GM21367 (cell line): ENCODE data around the gene LSR.

Experiments
- ATAC-seq: cut with Tn5 transposase; IDR thresholded peaks from one replicate; pipeline ENCODE4 v1.9.1; 2021; ENCODE audit not compliant: unreplicated experiment

The LSR gene

GRCh38 chr19:35297922-35298321, 49.1 kb downstream of the LSR start:
- ATAC-seq: no peak

GRCh38 chr19:35298561-35298972, 49.8 kb downstream of the LSR start:
- ATAC-seq: no peak

GRCh38 chr19:35299523-35300338, 50.9 kb downstream of the LSR start:
- ATAC-seq: no peak

GRCh38 chr19:35300339-35300649, 51.5 kb downstream of the LSR start:
- no peak for ATAC-seq

- ATAC-seq: no peak
These were observed 53.2 kb downstream of the LSR start for GRCh38 chr19:35301961-35302360.

GRCh38 chr19:35302446-35302845, 53.6 kb downstream of the LSR start:
- no peak for ATAC-seq

GRCh38 chr19:35303357-35303915, 54.6 kb downstream of the LSR start:
- no peak for ATAC-seq

- ATAC-seq: no peak
These were observed 55.2 kb downstream of the LSR start for GRCh38 chr19:35304036-35304435.

- ATAC-seq: no peak
These were observed 56.4 kb downstream of the LSR start for GRCh38 chr19:35305181-35305580.

GRCh38 chr19:35306473-35307246, 57.9 kb downstream of the LSR start:
- ATAC-seq: no peak

GRCh38 chr19:35307931-35308330, 59.1 kb downstream of the LSR start:
- ATAC-seq: no peak

GRCh38 chr19:35308910-35309309, 60.1 kb downstream of the LSR start:
- ATAC-seq: no peak

- ATAC-seq: no peak
These were observed 60.9 kb downstream of the LSR start for GRCh38 chr19:35309481-35310279.

GRCh38 chr19:35310331-35310730, 61.5 kb downstream of the LSR start:
- no peak for ATAC-seq

GRCh38 chr19:35310811-35311465, 62.1 kb downstream of the LSR start:
- ATAC-seq: no peak

GRCh38 chr19:35311901-35312665, 63.3 kb downstream of the LSR start:
- no peak for ATAC-seq

GRCh38 chr19:35313587-35313986, 64.8 kb downstream of the LSR start:
- ATAC-seq: no peak

- no peak for ATAC-seq
These were observed 65.2 kb downstream of the LSR start for GRCh38 chr19:35314031-35314430.

- no peak for ATAC-seq
These were observed 66.2 kb downstream of the LSR start for GRCh38 chr19:35314858-35315470.

GRCh38 chr19:35315883-35316282, 67.1 kb downstream of the LSR start:
- ATAC-seq: no peak
